BLaER1 treated with 17β-estradiol and CSF1 and Interleukin-3, amounts not matched to agents 10 nM and 100 nM (cell line): Measurements from ENCODE around the gene CUBN.

Source experiments
- H3K27ac ChIP-seq, 11 experiments: shearing (Covaris generic); formaldehyde crosslinking; 2 replicates each; pipeline ENCODE4 v1.8.1; 2022
- H3K27me3 ChIP-seq, 11 experiments: shearing (Covaris generic); formaldehyde crosslinking; 2 replicates each; pipeline ENCODE4 v1.8.1; 2022
- H3K36me3 ChIP-seq, 11 experiments: shearing (Covaris generic); formaldehyde crosslinking; 2 replicates each; pipeline ENCODE4 v1.8.1; 2022
- H3K4me1 ChIP-seq, 10 experiments: shearing (Covaris generic); formaldehyde crosslinking; 2 replicates each; pipeline ENCODE4 v1.8.1; 2022
- H3K4me2 ChIP-seq, 11 experiments: shearing (Covaris generic); formaldehyde crosslinking; 2 replicates each; pipeline ENCODE4 v1.8.1; 2022
- H3K4me3 ChIP-seq, 10 experiments: shearing (Covaris generic); formaldehyde crosslinking; 2 replicates each; pipeline ENCODE4 v1.8.1; 2022
- H3K9ac ChIP-seq, 11 experiments: shearing (Covaris generic); formaldehyde crosslinking; 2 replicates each; pipeline ENCODE4 v1.8.1; 2022
- H3K9me3 ChIP-seq, 11 experiments: shearing (Covaris generic); formaldehyde crosslinking; replicated peaks in 1 of 11; 2 replicates each; pipeline ENCODE4 v1.8.1; 2022
- H4K20me1 ChIP-seq, 11 experiments: shearing (Covaris generic); formaldehyde crosslinking; 2 replicates each; pipeline ENCODE4 v1.8.1; 2022
- Cebpa-rat ChIP-seq, 11 experiments: shearing (Covaris generic); IDR thresholded peaks; 2 replicates each; pipeline ENCODE4 v1.8.1; 2022

The CUBN gene

DNA sequence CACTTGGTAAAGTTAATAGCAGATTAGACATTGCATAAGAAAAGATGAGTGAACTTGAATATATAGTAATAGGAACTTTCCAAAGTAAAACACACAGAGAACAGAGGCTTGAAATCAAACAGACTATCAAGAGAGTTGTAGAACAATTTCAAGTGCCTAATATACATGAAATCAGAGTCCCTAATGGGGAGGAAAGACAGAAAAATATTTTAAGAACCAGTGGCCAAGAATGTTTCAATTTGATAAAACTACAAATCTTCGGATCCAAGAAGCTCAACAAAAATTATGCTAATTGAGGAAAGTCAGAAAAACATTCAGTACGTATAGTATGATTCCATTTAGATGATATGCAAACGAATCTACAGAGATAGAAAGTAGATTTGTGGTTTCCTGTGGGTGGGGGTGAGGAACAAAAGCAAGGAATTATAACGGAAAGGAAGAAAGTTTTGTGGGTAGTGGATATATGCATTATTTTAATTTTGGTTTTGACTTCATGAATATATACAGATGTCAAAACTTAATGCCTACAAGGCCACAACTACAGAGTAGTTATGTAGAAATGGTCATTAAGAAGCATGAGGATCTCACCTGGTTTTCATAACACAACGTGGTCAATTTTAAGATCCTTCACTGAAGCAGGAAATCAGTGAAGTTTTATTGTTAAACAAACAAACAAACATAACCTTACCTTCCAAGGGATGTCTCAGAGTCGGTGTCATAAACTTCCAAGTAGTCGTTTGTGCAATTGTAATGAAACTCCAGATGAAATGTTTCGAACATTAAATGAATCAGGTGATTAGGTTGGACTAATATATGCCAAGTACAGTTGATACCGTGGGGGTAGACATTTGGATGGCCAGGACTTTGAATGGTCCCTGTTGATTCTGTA is 62.0 kb downstream of the CUBN start:
- H3K4me2 ChIP-seq: peak overlapping the region in 10 of 11 experiments; percentile 3 to 53 (median 24); a peak in 11 of 22 replicates
- peaks cover 5 to 13% (median 7%) of the 10 kb centered on the region in 10 experiments; a peak in 18 of 20 replicates for H3K4me1 ChIP-seq

GRCh38 chr10:17066807-17067206 is 62.8 kb downstream of the CUBN start:
- Histone ChIP-seq H3K36me3 (no peaks in the 10 kb centered on the region), H3K4me2 (no peak overlapping the region; a peak in 1 of 22 replicates), H3K9ac (no peak overlapping the region), H3K4me3 (no peak overlapping the region), H4K20me1 (no peaks in the 10 kb centered on the region), H3K27me3 (no peaks in the 10 kb centered on the region), H3K27ac (no peak overlapping the region), H3K9me3 (peaks cover 0 to 7% (median 0%) of the 10 kb centered on the region in 11 experiments; a peak in 4 of 22 replicates), H3K4me1 (peaks cover 5 to 10% (median 7%) of the 10 kb centered on the region in 10 experiments; a peak in 18 of 20 replicates)
- TF ChIP-seq Cebpa-rat (IDR thresholded peaks at IDR 0.05): no peak

More for the DNA sequence above, 62.0 kb downstream of the CUBN start:
- Histone ChIP-seq H4K20me1 (no peaks in the 10 kb centered on the region), H3K36me3 (no peaks in the 10 kb centered on the region), H3K4me3 (no peak overlapping the region), H3K27me3 (no peaks in the 10 kb centered on the region), H3K9ac (no peak overlapping the region), H3K27ac (no peak overlapping the region), H3K9me3 (peaks cover 0 to 7% (median 0%) of the 10 kb centered on the region in 11 experiments; a peak in 4 of 22 replicates)
- no peak for TF ChIP-seq Cebpa-rat (IDR thresholded peaks at IDR 0.05)

DNA sequence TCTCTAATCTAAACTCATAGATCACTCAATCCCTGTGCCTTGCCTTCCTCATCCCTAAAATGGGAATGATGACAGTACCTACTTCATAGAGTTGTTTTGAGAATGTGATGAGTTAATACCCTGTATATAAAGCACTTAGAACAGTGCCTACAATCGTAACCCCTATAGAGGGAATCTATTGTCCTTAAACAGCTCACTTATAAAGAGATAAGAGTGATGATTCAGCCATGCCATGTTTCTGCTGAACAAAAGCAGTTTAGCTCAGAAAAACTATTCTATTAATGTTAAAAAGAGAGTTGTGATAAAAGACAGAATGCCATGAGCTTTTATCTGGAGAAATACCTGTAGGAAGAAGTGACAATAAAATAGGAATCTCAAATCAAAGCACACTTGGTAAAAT is 63.6 kb downstream of the CUBN start:
- H3K4me1 ChIP-seq: peaks cover 5 to 10% (median 7%) of the 10 kb centered on the region in 10 experiments; a peak in 18 of 20 replicates
- peaks cover 0 to 7% (median 0%) of the 10 kb centered on the region in 11 experiments; a peak in 4 of 22 replicates for H3K9me3 ChIP-seq
- no peak overlapping the region for H3K4me2 ChIP-seq
- H4K20me1 ChIP-seq: no peaks in the 10 kb centered on the region
- H3K27ac ChIP-seq: no peak overlapping the region
- no peak overlapping the region for H3K4me3 ChIP-seq
- no peak for TF ChIP-seq Cebpa-rat (IDR thresholded peaks at IDR 0.05)
- H3K9ac ChIP-seq: no peak overlapping the region
- no peaks in the 10 kb centered on the region for H3K36me3 ChIP-seq
- no peaks in the 10 kb centered on the region for H3K27me3 ChIP-seq

DNA sequence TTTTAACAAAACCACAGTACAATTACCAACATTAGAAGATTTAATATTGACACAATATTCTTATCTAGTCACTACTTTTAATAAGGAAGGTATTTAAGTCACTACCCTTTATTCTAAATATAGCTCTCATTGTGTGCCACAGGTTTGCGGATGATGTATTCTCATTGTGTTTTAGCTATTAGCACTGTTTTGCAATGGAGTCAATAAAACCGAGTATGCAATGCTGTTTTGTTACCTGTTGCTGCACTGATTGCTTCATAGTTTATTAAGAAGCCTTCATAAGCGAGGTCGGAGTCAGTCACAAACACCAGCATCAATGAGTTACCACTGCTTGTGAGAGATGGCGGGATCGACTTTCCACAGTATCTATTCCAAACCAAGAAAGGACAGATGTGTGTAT is 64.3 kb downstream of the CUBN start:
- no peaks in the 10 kb centered on the region for H4K20me1 ChIP-seq
- TF ChIP-seq Cebpa-rat (IDR thresholded peaks at IDR 0.05): no peak
- no peak overlapping the region for H3K27ac ChIP-seq
- H3K9ac ChIP-seq: no peak overlapping the region
- H3K36me3 ChIP-seq: no peaks in the 10 kb centered on the region
- H3K9me3 ChIP-seq: peaks cover 0 to 7% (median 0%) of the 10 kb centered on the region in 11 experiments; a peak in 4 of 22 replicates
- H3K27me3 ChIP-seq: no peaks in the 10 kb centered on the region
- H3K4me1 ChIP-seq: peaks cover 5 to 10% (median 7%) of the 10 kb centered on the region in 10 experiments; a peak in 18 of 20 replicates
- no peak overlapping the region for H3K4me2 ChIP-seq
- no peak overlapping the region for H3K4me3 ChIP-seq

GRCh38 chr10:17064435-17064834 is 65.2 kb downstream of the CUBN start:
- Histone ChIP-seq H4K20me1 (no peaks in the 10 kb centered on the region), H3K9ac (no peak overlapping the region), H3K27ac (no peak overlapping the region), H3K27me3 (no peaks in the 10 kb centered on the region), H3K36me3 (no peaks in the 10 kb centered on the region), H3K4me1 (peaks cover 5 to 10% (median 7%) of the 10 kb centered on the region in 10 experiments; a peak in 18 of 20 replicates), H3K4me3 (no peak overlapping the region), H3K9me3 (peaks cover 0 to 4% (median 0%) of the 10 kb centered on the region in 11 experiments; a peak in 4 of 22 replicates), H3K4me2 (no peak overlapping the region)
- TF ChIP-seq Cebpa-rat (IDR thresholded peaks at IDR 0.05): no peak

GRCh38 chr10:17062955-17063484 is 66.6 kb downstream of the CUBN start:
- Histone ChIP-seq H3K9ac (no peak overlapping the region), H3K36me3 (no peaks in the 10 kb centered on the region)
- TF ChIP-seq Cebpa-rat (IDR thresholded peaks at IDR 0.05): no peak

DNA sequence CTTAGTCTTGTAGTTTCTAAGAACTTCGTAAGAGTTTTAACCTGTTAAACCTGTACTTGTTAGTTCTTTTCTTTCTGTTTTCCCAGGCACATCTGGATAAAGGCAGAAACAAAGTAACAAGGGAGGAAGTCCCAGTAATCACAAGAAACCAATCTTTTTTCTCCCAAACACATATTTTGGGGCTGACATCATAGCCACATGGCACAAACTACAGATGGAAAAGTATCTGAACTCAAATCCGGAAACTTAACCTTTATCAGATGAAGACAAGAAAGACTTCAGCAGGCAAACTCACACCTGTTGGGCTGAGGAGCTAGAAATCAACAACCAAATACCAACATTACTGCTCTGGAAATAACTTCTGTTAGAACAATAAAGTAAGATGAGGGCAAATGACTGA is 67.1 kb downstream of the CUBN start:
- H3K9me3 ChIP-seq: no peaks in the 10 kb centered on the region
- H3K4me1 ChIP-seq: peaks cover under 1 to 4% (median 2%) of the 10 kb centered on the region in 10 experiments; a peak in 16 of 20 replicates
- no peak overlapping the region for H3K9ac ChIP-seq
- H3K36me3 ChIP-seq: no peaks in the 10 kb centered on the region
- H3K27ac ChIP-seq: no peak overlapping the region
- H4K20me1 ChIP-seq: no peaks in the 10 kb centered on the region
- no peak overlapping the region for H3K4me3 ChIP-seq
- H3K27me3 ChIP-seq: no peaks in the 10 kb centered on the region
- TF ChIP-seq Cebpa-rat (IDR thresholded peaks at IDR 0.05): no peak
- H3K4me2 ChIP-seq: no peak overlapping the region

More at GRCh38 chr10:17062955-17063484, 66.6 kb downstream of the CUBN start:
- Histone ChIP-seq H3K4me2 (no peak overlapping the region), H3K27ac (no peak overlapping the region), H3K4me1 (peaks cover 5 to 9% (median 7%) of the 10 kb centered on the region in 10 experiments; a peak in 18 of 20 replicates), H3K4me3 (no peak overlapping the region), H4K20me1 (no peaks in the 10 kb centered on the region), H3K27me3 (no peaks in the 10 kb centered on the region), H3K9me3 (no peaks in the 10 kb centered on the region)

- no peak overlapping the region for H3K4me3 ChIP-seq
- H3K36me3 ChIP-seq: no peaks in the 10 kb centered on the region
- H3K4me2 ChIP-seq: no peak overlapping the region
- H3K27ac ChIP-seq: no peak overlapping the region
- no peaks in the 10 kb centered on the region for H4K20me1 ChIP-seq
- TF ChIP-seq Cebpa-rat (IDR thresholded peaks at IDR 0.05): no peak
- H3K4me1 ChIP-seq: no peaks in the 10 kb centered on the region
- no peak overlapping the region for H3K9ac ChIP-seq
- H3K27me3 ChIP-seq: no peaks in the 10 kb centered on the region
- no peaks in the 10 kb centered on the region for H3K9me3 ChIP-seq
These were observed 67.6 kb downstream of the CUBN start for GRCh38 chr10:17062009-17062408.

GRCh38 chr10:17061418-17061817 is 68.2 kb downstream of the CUBN start:
- Histone ChIP-seq H3K4me1 (no peaks in the 10 kb centered on the region), H3K9me3 (no peaks in the 10 kb centered on the region), H3K27me3 (no peaks in the 10 kb centered on the region), H3K36me3 (no peaks in the 10 kb centered on the region), H3K4me2 (no peak overlapping the region), H4K20me1 (no peaks in the 10 kb centered on the region), H3K27ac (no peak overlapping the region), H3K9ac (no peak overlapping the region), H3K4me3 (no peak overlapping the region)
- no peak for TF ChIP-seq Cebpa-rat (IDR thresholded peaks at IDR 0.05)
